Stimulated activated naive CD8-positive, alpha-beta T cell treated with anti-CD3 and anti-CD28 coated beads, Interleukin-15, amount 100 ng/mL, for 72 hours (primary cell): ENCODE data around the gene THOP1.
A peak's percentile ranks its signal among the peaks of the same experiment; 100 is the strongest.

ENCODE experiments used
- ATAC-seq: fragments of 150-1000 bp; cut with Tn5 transposase; 2 replicates; pipeline ENCODE4 v1.10.0; 2021; ENCODE audit warnings: mild to moderate bottlenecking, moderate library complexity
- DNase-seq, 2 donors: peaks; one replicate each; pipeline ENCODE4 v3.0.0; 2021 to 2022
- H3K27ac Mint-ChIP-seq, 2 donors: one replicate each; pipeline ENCODE4 v1.8.0; 2022; ENCODE audit warnings: mild to moderate bottlenecking in 2 of 2, mixed read lengths in 2 of 2, moderate library complexity in 2 of 2
- H3K27me3 Mint-ChIP-seq: one replicate; pipeline ENCODE4 v1.8.0; 2022; ENCODE audit warnings: mixed read lengths
- H3K4me1 Mint-ChIP-seq: one replicate; pipeline ENCODE4 v1.8.0; 2022; ENCODE audit warnings: mild to moderate bottlenecking, mixed read lengths
- H3K4me3 Mint-ChIP-seq, 2 donors: one replicate each; pipeline ENCODE4 v1.8.0; 2022; ENCODE audit warnings: mild to moderate bottlenecking in 2 of 2, mixed read lengths in 2 of 2, moderate library complexity in 1 of 2
- H3K9me3 Mint-ChIP-seq, 2 donors: one replicate each; pipeline ENCODE4 v1.8.0; 2022; ENCODE audit warnings: mixed read lengths in 2 of 2

Gene THOP1

DNA sequence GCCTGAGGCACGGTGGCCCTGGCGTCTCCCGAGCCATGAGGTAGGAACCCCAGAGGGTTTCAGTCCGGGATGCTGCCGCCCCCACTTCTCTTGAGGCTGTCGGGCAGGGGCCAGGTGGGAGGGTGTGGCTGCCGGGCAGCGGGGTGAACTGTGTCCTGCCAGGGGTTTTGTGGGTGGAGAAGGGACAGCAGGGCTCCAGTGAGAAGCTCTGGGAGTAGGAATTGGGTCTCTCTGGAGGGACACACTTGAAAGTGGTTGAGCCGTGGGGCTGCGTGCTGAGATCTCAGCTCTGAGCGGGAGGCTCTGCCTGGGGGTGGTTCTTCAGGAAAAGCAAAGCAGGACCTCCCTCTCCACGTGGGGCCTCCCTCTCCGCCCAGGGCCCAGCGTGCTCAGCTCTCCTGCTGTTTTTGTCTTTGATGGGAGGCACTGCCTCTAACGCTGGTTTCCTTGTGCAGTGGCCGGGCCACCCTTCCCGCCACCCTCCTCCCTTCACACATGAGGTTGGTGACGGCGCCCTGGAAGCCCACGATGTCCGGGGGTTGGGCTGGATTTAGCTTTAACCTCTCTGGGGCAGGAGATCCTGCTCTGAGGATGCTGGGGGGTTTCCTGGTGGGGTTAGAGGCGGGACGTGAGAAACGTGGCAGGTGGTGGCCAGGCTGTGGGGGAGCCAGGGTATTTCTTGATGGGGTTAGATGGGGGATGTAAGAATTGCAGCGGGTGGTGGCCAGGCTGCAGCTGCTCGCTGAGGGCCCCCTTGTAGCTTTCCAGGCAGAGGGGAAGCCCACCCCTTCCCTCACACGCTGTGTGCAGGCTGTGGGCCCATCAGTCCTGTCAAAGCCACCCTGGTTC, 19.1 kb downstream of the THOP1 start:
- Mint-ChIP-seq H3K4me3 (no peak overlapping the region), H3K27ac (no peak overlapping the region), H3K27me3 (no peaks in the 10 kb centered on the region)

DNA sequence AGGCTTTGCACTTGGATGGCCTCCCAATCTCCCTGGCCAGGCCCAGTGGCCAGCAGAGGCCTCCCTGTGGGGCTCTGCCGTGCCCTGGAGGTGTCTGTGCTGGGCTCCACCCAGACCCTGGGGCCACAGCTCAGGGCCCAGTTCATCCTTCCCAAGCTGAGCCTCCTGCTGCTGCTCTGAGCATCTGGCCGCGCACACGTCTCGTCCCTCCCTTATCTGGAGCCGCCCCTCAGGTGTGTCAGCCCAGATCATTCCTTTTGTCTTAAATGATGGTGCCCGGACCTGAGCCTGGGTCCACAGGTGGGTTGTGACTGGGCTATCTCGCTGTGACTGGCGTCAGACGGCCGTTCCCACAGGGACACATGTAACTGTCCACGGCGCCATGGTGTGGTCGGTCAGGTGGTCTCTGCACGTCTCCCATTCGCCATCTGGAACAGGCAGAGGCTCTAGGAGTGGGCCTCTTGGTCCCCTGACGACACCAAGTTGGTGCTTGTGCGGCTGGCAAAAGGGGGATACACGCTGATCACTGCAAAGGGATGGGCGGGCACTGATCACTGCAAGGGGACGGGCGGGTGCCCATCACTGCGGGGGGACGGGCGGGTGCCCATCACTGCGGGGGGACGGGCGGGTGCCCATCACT, 20.1 kb downstream of the THOP1 start:
- ATAC-seq: no peak
- Mint-ChIP-seq H3K4me3 (no peak overlapping the region), H3K9me3 (no peaks in the 10 kb centered on the region), H3K27me3 (no peaks in the 10 kb centered on the region), H3K4me1 (peaks cover 25% of the 10 kb centered on the region), H3K27ac (peak overlapping the region; percentile 37 to 57)
- DNase-seq: no peak

More for the DNA sequence above, 19.1 kb downstream of the THOP1 start:
- ATAC-seq (no peak), DNase-seq (no peak)
- H3K4me1 Mint-ChIP-seq: peaks cover 25% of the 10 kb centered on the region
- H3K9me3 Mint-ChIP-seq: no peaks in the 10 kb centered on the region

- DNase-seq (no peak), ATAC-seq (no peak)
- peaks cover 25% of the 10 kb centered on the region for H3K4me1 Mint-ChIP-seq
- H3K27me3 Mint-ChIP-seq: no peaks in the 10 kb centered on the region
- no peaks in the 10 kb centered on the region for H3K9me3 Mint-ChIP-seq
- peak overlapping the region in 1 of 2 donors; percentile 27 for H3K27ac Mint-ChIP-seq
- H3K4me3 Mint-ChIP-seq: no peak overlapping the region
Observed at GRCh38 chr19:2805991-2806649, 20.8 kb downstream of the THOP1 start.

DNA sequence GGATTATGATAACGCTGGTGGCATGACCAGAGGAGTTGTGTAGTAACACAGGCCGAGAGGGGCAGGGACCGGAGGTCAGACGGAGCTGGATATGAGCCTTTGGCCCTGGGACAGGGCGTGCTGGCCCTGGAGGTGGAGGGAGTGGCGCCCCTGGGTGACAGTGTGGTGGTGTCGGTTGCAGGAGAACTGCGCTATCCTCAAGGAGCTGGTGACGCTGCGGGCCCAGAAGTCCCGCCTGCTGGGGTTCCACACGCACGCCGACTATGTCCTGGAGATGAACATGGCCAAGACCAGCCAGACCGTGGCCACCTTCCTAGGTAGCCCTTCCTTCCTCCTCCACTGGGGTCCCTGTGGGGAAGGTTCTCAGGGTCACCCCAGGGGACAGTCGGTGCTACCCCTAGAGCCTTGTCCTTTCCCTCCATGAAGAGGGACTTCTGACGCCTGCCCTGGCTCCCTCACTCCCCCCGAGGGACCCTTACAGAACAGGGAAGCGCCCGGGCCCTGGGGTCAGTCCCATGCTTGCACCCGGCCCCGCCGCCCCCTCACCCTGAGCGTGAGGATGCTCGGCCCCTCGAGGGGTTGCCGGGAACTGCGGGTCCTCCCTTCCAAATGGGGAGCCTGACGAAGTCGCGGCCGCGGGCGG, 21.6 kb downstream of the THOP1 start:
- no peaks in the 10 kb centered on the region for H3K9me3 Mint-ChIP-seq
- H3K27me3 Mint-ChIP-seq: no peaks in the 10 kb centered on the region
- DNase-seq (no peak), ATAC-seq (no peak)
- H3K4me1 Mint-ChIP-seq: peaks cover 21% of the 10 kb centered on the region
- H3K4me3 Mint-ChIP-seq: no peak overlapping the region
- H3K27ac Mint-ChIP-seq: no peak overlapping the region

- Mint-ChIP-seq H3K4me1 (peaks cover 19% of the 10 kb centered on the region), H3K27ac (peak overlapping the region in 1 of 2 donors; percentile 27), H3K27me3 (no peaks in the 10 kb centered on the region), H3K9me3 (no peaks in the 10 kb centered on the region), H3K4me3 (no peak overlapping the region)
- DNase-seq (no peak), ATAC-seq (no peak)
Observed at GRCh38 chr19:2807379-2808128, 22.3 kb downstream of the THOP1 start.

DNA sequence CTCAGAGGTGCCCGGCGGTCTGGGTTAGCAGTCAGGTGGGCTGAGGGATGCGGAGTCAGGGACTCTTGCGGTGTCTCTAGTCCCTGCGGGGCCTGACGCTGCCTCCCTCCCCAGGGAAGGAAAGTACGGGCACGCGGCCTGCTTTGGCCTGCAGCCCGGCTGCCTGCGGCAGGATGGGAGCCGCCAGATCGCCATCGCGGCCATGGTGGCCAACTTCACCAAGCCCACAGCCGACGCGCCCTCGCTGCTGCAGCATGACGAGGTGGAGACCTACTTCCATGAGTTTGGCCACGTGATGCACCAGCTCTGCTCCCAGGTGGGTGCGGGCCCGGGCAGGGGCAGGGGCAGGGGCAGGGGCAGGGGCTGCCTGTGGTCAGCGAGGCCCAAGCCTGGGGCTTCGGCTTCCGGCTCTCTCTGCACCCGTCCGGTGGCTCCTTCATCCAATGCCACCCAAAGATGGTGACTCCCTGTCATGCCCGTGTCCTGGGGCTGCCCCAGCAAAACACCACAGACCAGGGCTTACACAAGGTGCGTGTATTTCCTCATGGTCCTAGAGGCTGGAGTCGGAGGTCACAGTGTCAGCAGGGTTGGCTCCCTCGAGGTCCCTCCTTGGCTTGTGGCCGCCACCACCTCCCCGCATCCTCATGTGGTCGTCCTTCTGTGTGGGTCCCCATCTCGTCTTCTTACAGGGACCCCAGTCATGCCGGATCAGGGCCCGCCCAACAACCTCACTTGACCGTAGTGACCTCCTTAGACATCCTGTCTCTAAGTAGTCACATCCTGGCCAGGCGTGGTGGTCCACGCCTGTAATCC, 23.0 kb downstream of the THOP1 start:
- Mint-ChIP-seq H3K4me3 (no peak overlapping the region), H3K27me3 (no peaks in the 10 kb centered on the region), H3K4me1 (peaks cover 17% of the 10 kb centered on the region), H3K9me3 (no peaks in the 10 kb centered on the region), H3K27ac (no peak overlapping the region)
- DNase-seq (no peak), ATAC-seq (no peak)

- H3K27me3 Mint-ChIP-seq: no peaks in the 10 kb centered on the region
- H3K4me3 Mint-ChIP-seq: no peak overlapping the region
- ATAC-seq (no peak), DNase-seq (no peak)
- H3K27ac Mint-ChIP-seq: peak overlapping the region in 1 of 2 donors; percentile 19
- no peaks in the 10 kb centered on the region for H3K9me3 Mint-ChIP-seq
- peaks cover 5% of the 10 kb centered on the region for H3K4me1 Mint-ChIP-seq
Observed at GRCh38 chr19:2809387-2810140, 24.3 kb downstream of the THOP1 start.

GRCh38 chr19:2810141-2811091, 25.1 kb downstream of the THOP1 start:
- peak overlapping the region in 1 of 2 donors; percentile 48 for H3K27ac Mint-ChIP-seq
- ATAC-seq: peak; percentile 34
- no peaks in the 10 kb centered on the region for H3K9me3 Mint-ChIP-seq
- H3K27me3 Mint-ChIP-seq: no peaks in the 10 kb centered on the region
- no peak overlapping the region for H3K4me3 Mint-ChIP-seq
- no peak for DNase-seq
- no peaks in the 10 kb centered on the region for H3K4me1 Mint-ChIP-seq

GRCh38 chr19:2811221-2811722, 26.0 kb downstream of the THOP1 start:
- no peaks in the 10 kb centered on the region for H3K4me1 Mint-ChIP-seq
- DNase-seq: no peak
- peak overlapping the region in 1 of 2 donors; percentile 71 for H3K27ac Mint-ChIP-seq
- no peaks in the 10 kb centered on the region for H3K9me3 Mint-ChIP-seq
- ATAC-seq: no peak
- no peak overlapping the region for H3K4me3 Mint-ChIP-seq
- H3K27me3 Mint-ChIP-seq: no peaks in the 10 kb centered on the region

DNA sequence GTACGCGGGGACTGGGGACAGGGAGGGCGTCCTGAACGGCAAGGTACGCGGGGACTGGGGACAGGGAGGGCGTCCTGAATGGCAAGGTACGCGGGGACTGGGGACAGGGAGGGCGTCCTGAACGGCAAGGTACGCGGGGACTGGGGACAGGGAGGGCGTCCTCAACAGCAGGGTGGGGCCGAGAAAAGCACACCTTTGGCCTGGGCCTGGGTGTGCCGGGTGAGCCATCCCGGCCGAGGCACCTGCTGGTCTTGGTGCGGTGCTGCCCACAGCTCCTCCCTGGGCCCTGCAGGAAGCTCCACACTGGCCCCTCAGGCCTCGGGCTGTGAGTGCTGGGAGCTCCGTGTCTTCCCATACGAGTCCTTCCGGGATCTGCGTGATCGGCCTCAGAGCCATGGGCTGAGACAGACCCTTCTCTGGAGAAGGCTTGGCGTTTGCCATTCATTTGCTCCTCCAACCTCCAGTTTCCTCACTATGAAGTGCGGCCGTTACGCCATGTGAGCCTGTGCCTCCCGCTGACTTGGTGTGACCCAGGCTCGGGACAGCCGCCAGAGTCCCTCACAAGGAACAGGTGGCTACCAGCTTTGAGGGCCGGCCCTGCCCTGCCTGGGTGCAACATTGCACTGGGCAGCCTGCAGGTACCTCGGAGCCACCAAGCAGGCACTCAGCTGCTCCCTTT, 26.6 kb downstream of the THOP1 start:
- Mint-ChIP-seq H3K4me1 (no peaks in the 10 kb centered on the region), H3K9me3 (no peaks in the 10 kb centered on the region), H3K4me3 (no peak overlapping the region), H3K27ac (peak overlapping the region in 1 of 2 donors; percentile 71), H3K27me3 (no peaks in the 10 kb centered on the region)
- ATAC-seq (no peak), DNase-seq (no peak)

DNA sequence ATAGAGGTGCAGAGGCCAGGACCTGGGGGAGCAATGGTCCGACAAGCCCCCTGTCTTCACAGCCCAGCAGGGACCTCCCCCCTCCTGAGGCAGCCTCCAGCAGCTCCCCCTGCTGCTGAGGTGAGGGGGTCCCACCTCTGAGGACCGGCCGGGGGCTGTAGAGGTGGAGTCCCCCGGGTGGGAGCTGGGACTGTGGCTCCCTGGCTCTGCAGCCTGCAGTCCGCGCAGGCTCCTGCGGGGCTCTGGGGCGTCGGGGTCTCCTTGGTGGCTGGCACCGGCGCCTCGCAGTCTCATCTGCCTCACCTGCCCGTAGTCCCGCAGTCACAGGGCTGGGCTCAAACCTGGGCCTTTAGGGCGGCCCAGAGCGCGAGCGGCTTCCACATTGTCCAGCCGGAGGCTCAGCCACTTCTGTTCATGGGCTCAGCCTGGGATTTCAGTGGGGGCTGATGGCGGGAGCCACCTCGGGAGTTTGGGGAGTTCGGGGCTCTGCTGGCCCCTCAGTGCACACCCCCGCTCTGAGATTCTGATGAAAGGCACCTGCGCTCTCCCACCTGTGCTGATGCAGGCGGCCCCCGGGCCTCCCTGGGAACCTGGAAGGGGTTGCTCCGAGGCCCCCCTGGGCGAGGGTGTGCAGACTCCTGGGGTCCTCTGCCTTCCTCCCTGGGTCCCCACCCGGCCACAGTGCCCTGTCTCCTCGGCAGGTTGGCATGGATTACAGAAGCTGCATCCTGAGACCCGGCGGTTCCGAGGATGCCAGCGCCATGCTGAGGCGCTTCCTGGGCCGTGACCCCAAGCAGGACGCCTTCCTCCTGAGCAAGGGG, 27.3 kb downstream of the THOP1 start:
- no peak for DNase-seq
- peaks cover 6% of the 10 kb centered on the region for H3K4me1 Mint-ChIP-seq
- no peaks in the 10 kb centered on the region for H3K27me3 Mint-ChIP-seq
- H3K27ac Mint-ChIP-seq: no peak overlapping the region
- ATAC-seq: no peak
- H3K9me3 Mint-ChIP-seq: no peaks in the 10 kb centered on the region
- no peak overlapping the region for H3K4me3 Mint-ChIP-seq
